SK-N-SH (cell line): Measurements from ENCODE around the gene GPR39. TPM values are rescaled to one million over a fixed set of nuclear protein-coding genes. Genes with fewer than 3 reads are reported as not detected.

Experiments
- CTCF ChIA-PET: fragments of 300-600, 350-600 bp; formaldehyde crosslinking; extraction: SDS; loops from one replicate; lab custom pipeline; 2021; lab: Yijun Ruan, JAX
- POLR2A ChIA-PET: fragments of 350-600 bp; sonication (Branson Sonifier 250); formaldehyde crosslinking; extraction: SDS; loops from one replicate; lab custom pipeline; 2020; ENCODE audit warnings: antibody characterized with exemption, inconsistent platforms; lab: Yijun Ruan, JAX
- DNase-seq: peaks from one replicate; pipeline ENCODE4 v3.0.0; 2012
- H2AFZ ChIP-seq: fragments of 200-600 bp; sonication (generic); 2 replicates; pipeline ENCODE4 v1.8.1; 2016; ENCODE audit warnings: antibody characterized with exemption, mild to moderate bottlenecking, low read depth
- H3F3A ChIP-seq: fragments of 200-600 bp; sonication (generic); replicated peaks from 2 replicates; pipeline ENCODE3; 2016; ENCODE audit warnings: antibody characterized with exemption, mild to moderate bottlenecking; ENCODE audit not compliant: insufficient read depth
- H3K27ac ChIP-seq, 2 experiments: fragments of 200-500 bp in 1 of 2; fragments of 200-600 bp in 1 of 2; sonication (Bioruptor generic) in 1 of 2; sonication (generic), shearing (Covaris generic) in 1 of 2; 2 replicates each; pipeline versions ENCODE4 v1.5.1 to v1.6.1; 2014 to 2016; ENCODE audit warnings: low read depth in 2 of 2, inconsistent platforms in 1 of 2, low read length in 1 of 2, mild to moderate bottlenecking in 1 of 2, mixed read lengths in 1 of 2
- H3K27me3 ChIP-seq: fragments of 200-600 bp; sonication (generic), shearing (Covaris generic); 2 replicates; pipeline ENCODE4 v1.6.1; 2016; ENCODE audit warnings: mixed run types; ENCODE audit not compliant: insufficient read depth
- H3K36me3 ChIP-seq, 2 experiments: fragments of 200-500 bp in 1 of 2; fragments of 200-600 bp in 1 of 2; sonication (Bioruptor generic) in 1 of 2; sonication (generic) in 1 of 2; replicated peaks in 1 of 2; 2 replicates each; pipeline versions ENCODE3 to v1.5.1; 2014 to 2016; ENCODE audit warnings: low read length in 1 of 2, mild to moderate bottlenecking in 1 of 2; ENCODE audit not compliant: insufficient read depth in 2 of 2, control insufficient read depth in 1 of 2
- H3K4me1 ChIP-seq, 2 experiments: fragments of 200-500 bp in 1 of 2; fragments of 200-600 bp in 1 of 2; sonication (Bioruptor generic) in 1 of 2; sonication (generic), shearing (Covaris generic) in 1 of 2; 2 replicates each; pipeline versions ENCODE4 v1.5.1 to v1.6.1; 2014 to 2016; ENCODE audit warnings: low read depth in 1 of 2, low read length in 1 of 2, mixed run types in 1 of 2; ENCODE audit not compliant: insufficient read depth in 2 of 2, control insufficient read depth in 1 of 2
- H3K4me2 ChIP-seq: fragments of 200-600 bp; sonication (generic), shearing (Covaris generic); 2 replicates; pipeline ENCODE4 v1.6.1; 2017; ENCODE audit warnings: mixed run types
- H3K4me3 ChIP-seq, 2 experiments: fragments of 200-500 bp in 1 of 2; fragments of 200-600 bp in 1 of 2; sonication (Bioruptor generic) in 1 of 2; sonication (generic), shearing (Covaris generic) in 1 of 2; 2 replicates each; pipeline versions ENCODE4 v1.5.1 to v1.8.1; 2014 to 2016; ENCODE audit warnings: low read depth in 2 of 2, inconsistent platforms in 1 of 2, low read length in 1 of 2, mild to moderate bottlenecking in 1 of 2, mixed read lengths in 1 of 2, moderate library complexity in 1 of 2
- H3K79me2 ChIP-seq: fragments of 200-600 bp; sonication (generic); 2 replicates; pipeline ENCODE4 v1.8.1; 2017; ENCODE audit warnings: mild to moderate bottlenecking; ENCODE audit not compliant: insufficient read depth
- H3K9ac ChIP-seq: fragments of 200-600 bp; sonication (generic); 2 replicates; pipeline ENCODE4 v1.6.1; 2017; ENCODE audit warnings: mixed run types
- H3K9me2 ChIP-seq: fragments of 200-600 bp; sonication (generic); 2 replicates; pipeline ENCODE4 v1.6.1; 2017; ENCODE audit warnings: mixed run types
- H3K9me3 ChIP-seq: fragments of 200-600 bp; sonication (generic); 2 replicates; pipeline ENCODE4 v1.6.1; 2017; ENCODE audit warnings: mixed run types, mild to moderate bottlenecking, moderate library complexity
- H4K20me1 ChIP-seq: fragments of 200-600 bp; sonication (generic); 2 replicates; pipeline ENCODE4 v1.6.1; 2017; ENCODE audit warnings: mild to moderate bottlenecking, mixed run types; ENCODE audit not compliant: insufficient read depth
- CHD2 ChIP-seq: fragments of 150-350 bp; IDR thresholded peaks from 2 replicates; pipeline ENCODE4 v1.6.1; 2018; ENCODE audit warnings: low read length; ENCODE audit not compliant: partially characterized antibody
- EP300 ChIP-seq, 2 experiments: IDR thresholded peaks; 2 replicates each; pipeline versions ENCODE4 v1.4.0 to v1.6.1; 2012; ENCODE audit warnings: borderline replicate concordance in 1 of 2, low read depth in 1 of 2, low read length in 1 of 2
- EZH2phosphoT487 ChIP-seq: fragments of 200-600 bp; sonication (generic); IDR thresholded peaks from 2 replicates; pipeline ENCODE4 v1.6.1; 2017; ENCODE audit warnings: low read depth, mixed run types, mild to moderate bottlenecking, antibody characterized with exemption, moderate library complexity, borderline replicate concordance
- FOXJ3 ChIP-seq: sonication (generic); formaldehyde crosslinking; IDR thresholded peaks from 2 replicates; pipeline ENCODE4 v1.5.1; 2020; ENCODE audit warnings: mild to moderate bottlenecking, missing genetic modification reagents
- FOXM1 ChIP-seq: IDR thresholded peaks from 2 replicates; pipeline ENCODE4 v1.4.0; 2012; ENCODE audit warnings: low read depth, mild to moderate bottlenecking
- GABPA ChIP-seq: IDR thresholded peaks from 2 replicates; pipeline ENCODE4 v1.4.0; 2012; ENCODE audit warnings: low read depth, mild to moderate bottlenecking
- JUND ChIP-seq: IDR thresholded peaks from 2 replicates; pipeline ENCODE4 v1.4.0; 2012
- MEF2A ChIP-seq: IDR thresholded peaks from 2 replicates; pipeline ENCODE4 v1.4.0; 2012; ENCODE audit warnings: low read depth, borderline replicate concordance
- RCOR1 ChIP-seq: fragments of 150-350 bp; IDR thresholded peaks from 2 replicates; pipeline ENCODE4 v1.6.1; 2017; ENCODE audit warnings: antibody characterized with exemption, low read length
- SMC3 ChIP-seq: IDR thresholded peaks from 2 replicates; pipeline ENCODE4 v1.6.1; 2012; ENCODE audit warnings: low read depth, low read length, improper control_type of control experiment
- TAF1 ChIP-seq: IDR thresholded peaks from 2 replicates; pipeline ENCODE4 v1.6.1; 2012; ENCODE audit warnings: low read depth, mild to moderate bottlenecking, low read length, moderate library complexity, borderline replicate concordance
- TEAD4 ChIP-seq: IDR thresholded peaks from 2 replicates; pipeline ENCODE4 v1.4.0; 2012; ENCODE audit warnings: mild to moderate bottlenecking, borderline replicate concordance; ENCODE audit not compliant: insufficient read depth
- WGBS: methylation state at CpG from one replicate; pipeline ENCODE4 v1.1.6; 2017; ENCODE audit warnings: low lambda C conversion rate; 5-methylcytosine and 5-hydroxymethylcytosine counted together
- polyA plus RNA-seq, 3 experiments: library from polyadenylated mRNA; depleted of rRNA; stranded (reverse); fragments of >200 nt; gene quantifications; 2 replicates each; pipeline ENCODE4 v1.2.3, GENCODE V29; 2012
- TF ChIP-seq, protein P1 (sequence below): IDR thresholded peaks from 2 replicates; pipeline ENCODE4 v1.4.0; 2012; ENCODE audit warnings: low read depth
- TF ChIP-seq, protein P2 (sequence below): IDR thresholded peaks from 2 replicates; pipeline ENCODE4 v1.4.0; 2012; ENCODE audit warnings: low read depth, borderline replicate concordance
- TF ChIP-seq, protein P3 (sequence below): fragments of 150-350 bp; IDR thresholded peaks from 2 replicates; pipeline ENCODE4 v1.6.1; 2017; ENCODE audit warnings: antibody characterized with exemption, low read length, low read depth, borderline replicate concordance

The GPR39 gene
- polyA plus RNA-seq, 1 of the 3 experiments (the other 2 are of a cell fraction): 2.3 TPM

DNA sequence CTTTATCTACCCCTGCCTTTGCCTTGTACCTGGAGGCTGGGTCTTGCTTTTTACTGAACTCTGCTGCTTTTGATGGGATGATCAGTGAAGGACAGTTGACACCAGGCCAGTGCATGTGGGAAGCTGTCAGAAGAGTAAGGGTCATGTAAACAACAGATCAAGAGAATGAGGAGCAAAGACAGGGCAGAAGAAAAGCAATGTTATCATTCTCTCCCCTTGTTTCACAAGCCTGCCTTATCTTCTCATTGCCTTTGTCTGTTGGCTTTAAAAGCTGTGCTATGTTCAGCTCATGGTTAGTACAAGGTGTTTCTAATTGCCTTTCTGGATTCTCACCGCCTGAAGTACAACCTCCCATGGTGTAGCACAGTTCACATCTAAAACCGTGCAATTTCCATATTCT, 225.8 kb downstream of the GPR39 start:
- no peak overlapping the region for H3K4me3 ChIP-seq
- WGBS: 84% methylated on average over 2 of the region's 2 CpGs
- H4K20me1 ChIP-seq: no peaks in the 10 kb centered on the region
- H3K36me3 ChIP-seq: no peaks in the 10 kb centered on the region
- H3K79me2 ChIP-seq: no peaks in the 10 kb centered on the region
- H3K27me3 ChIP-seq: no peaks in the 10 kb centered on the region
- DNase-seq: no peak
- H3K4me1 ChIP-seq: no peaks in the 10 kb centered on the region; a peak in 1 of 4 replicates
- no peak overlapping the region for H3K9ac ChIP-seq
- POLR2A ChIA-PET: no interaction called here
- H3K9me2 ChIP-seq: no peaks in the 10 kb centered on the region
- no peak for TF ChIP-seq EP300 (IDR thresholded peaks at IDR 0.05; ENCODE audit: borderline replicate concordance in 1 of 2, low read depth in 1 of 2, low read length in 1 of 2)
- no peak for TF ChIP-seq FOXM1
- H3K9me3 ChIP-seq: no peaks in the 10 kb centered on the region
- CTCF ChIA-PET: interaction anchor here (0.9 to 2.0 kb wide), 4 partner anchors 8 to 528 kb away, joined by 3 to 9 read pairs (median 4); no protein-coding TSS in a partner anchor
- H3K4me2 ChIP-seq: no peak overlapping the region
- no peak overlapping the region for H3K27ac ChIP-seq
- H3F3A ChIP-seq: no peaks in the 10 kb centered on the region
- H2AFZ ChIP-seq: no peak overlapping the region

DNA sequence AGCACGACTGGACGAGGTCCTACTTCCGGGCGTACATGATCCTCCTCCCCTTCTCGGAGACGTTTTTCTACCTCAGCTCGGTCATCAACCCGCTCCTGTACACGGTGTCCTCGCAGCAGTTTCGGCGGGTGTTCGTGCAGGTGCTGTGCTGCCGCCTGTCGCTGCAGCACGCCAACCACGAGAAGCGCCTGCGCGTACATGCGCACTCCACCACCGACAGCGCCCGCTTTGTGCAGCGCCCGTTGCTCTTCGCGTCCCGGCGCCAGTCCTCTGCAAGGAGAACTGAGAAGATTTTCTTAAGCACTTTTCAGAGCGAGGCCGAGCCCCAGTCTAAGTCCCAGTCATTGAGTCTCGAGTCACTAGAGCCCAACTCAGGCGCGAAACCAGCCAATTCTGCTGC, 228.6 kb downstream of the GPR39 start:
- no peaks in the 10 kb centered on the region for H3K36me3 ChIP-seq
- no peak for DNase-seq
- no peaks in the 10 kb centered on the region for H3K27me3 ChIP-seq
- no peaks in the 10 kb centered on the region for H3K9me3 ChIP-seq
- H3K27ac ChIP-seq: no peak overlapping the region
- H3K4me2 ChIP-seq: no peak overlapping the region
- no peaks in the 10 kb centered on the region for H4K20me1 ChIP-seq
- no peaks in the 10 kb centered on the region for H3K9me2 ChIP-seq
- 0 out of 2 replicates have a peak, but pooled peaks cover 8% of the 10 kb centered on the region for H3K79me2 ChIP-seq
- peaks cover 7% of the 10 kb centered on the region for H3F3A ChIP-seq
- CTCF ChIA-PET: no interaction called here
- no peak overlapping the region for H3K9ac ChIP-seq
- 96% methylated on average over 35 of the region's 35 CpGs for WGBS
- no peak overlapping the region for H2AFZ ChIP-seq
- POLR2A ChIA-PET: no interaction called here
- H3K4me3 ChIP-seq: no peak overlapping the region
- TF ChIP-seq EZH2phosphoT487 (no peak), FOXJ3 (no peak), CHD2 (no peak), TAF1 (no peak), TEAD4 (no peak)
- no peaks in the 10 kb centered on the region; a peak in 1 of 4 replicates for H3K4me1 ChIP-seq

DNA sequence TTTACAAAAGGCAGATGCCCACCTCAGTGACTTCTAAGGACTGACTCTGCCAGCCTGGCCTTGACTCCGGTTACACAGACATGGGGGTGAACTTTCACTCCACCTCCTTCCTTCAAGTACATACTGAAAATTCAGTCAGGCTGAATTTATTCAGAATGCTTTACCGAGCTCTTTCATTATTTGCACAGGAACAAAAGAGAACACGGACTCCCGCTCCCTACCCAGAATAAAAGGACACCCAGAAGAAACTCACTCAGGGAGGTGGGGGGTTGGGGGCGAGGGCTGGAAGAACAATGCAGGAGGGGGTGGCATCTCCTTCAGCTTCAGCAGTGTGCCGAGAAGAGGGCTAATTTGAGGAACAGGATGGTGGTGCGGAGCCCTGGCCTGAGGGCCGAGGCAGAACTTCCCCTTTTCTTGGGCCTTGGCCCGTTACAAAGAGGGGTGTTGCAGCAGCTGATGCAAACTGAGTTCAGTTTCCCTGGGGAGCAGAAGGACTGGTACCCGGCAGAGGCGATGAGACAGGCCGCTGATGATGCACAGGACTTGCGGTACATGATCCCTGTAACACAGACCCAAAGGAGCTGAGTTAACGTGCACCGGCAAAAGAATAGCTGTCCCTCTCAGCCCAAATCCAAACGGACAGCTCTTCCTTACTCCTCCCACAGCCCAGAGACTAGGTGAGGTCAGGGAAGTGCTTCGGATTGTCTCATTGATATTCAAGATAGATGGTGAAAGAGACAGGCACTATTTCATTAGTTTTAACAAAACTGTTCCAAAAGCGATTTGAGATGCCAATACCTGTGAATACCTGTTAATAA, 229.3 kb downstream of the GPR39 start:
- POLR2A ChIA-PET: no interaction called here

More for the DNA sequence above, 229.3 kb downstream of the GPR39 start:
- Histone ChIP-seq H3K4me3 (no peak overlapping the region), H3K27me3 (no peaks in the 10 kb centered on the region), H3K27ac (no peak overlapping the region), H3K79me2 (0 out of 2 replicates have a peak, but pooled peaks cover 8% of the 10 kb centered on the region), H3K36me3 (no peaks in the 10 kb centered on the region), H3K9me3 (no peaks in the 10 kb centered on the region), H3K4me1 (no peaks in the 10 kb centered on the region; a peak in 1 of 4 replicates), H3F3A (peaks cover 7% of the 10 kb centered on the region), H4K20me1 (no peaks in the 10 kb centered on the region), H3K9me2 (no peaks in the 10 kb centered on the region), H3K4me2 (no peak overlapping the region), H3K9ac (no peak overlapping the region), H2AFZ (no peak overlapping the region)
- DNase-seq: no peak
- TF ChIP-seq RCOR1 (no peak), SMC3 (no peak), JUND (no peak), FOXM1 (no peak), EZH2phosphoT487 (no peak), GABPA (no peak), TAF1 (no peak), MEF2A (no peak)
- TF ChIP-seq, protein P1, sequence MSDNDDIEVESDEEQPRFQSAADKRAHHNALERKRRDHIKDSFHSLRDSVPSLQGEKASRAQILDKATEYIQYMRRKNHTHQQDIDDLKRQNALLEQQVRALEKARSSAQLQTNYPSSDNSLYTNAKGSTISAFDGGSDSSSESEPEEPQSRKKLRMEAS: no peak
- TF ChIP-seq, protein P2, sequence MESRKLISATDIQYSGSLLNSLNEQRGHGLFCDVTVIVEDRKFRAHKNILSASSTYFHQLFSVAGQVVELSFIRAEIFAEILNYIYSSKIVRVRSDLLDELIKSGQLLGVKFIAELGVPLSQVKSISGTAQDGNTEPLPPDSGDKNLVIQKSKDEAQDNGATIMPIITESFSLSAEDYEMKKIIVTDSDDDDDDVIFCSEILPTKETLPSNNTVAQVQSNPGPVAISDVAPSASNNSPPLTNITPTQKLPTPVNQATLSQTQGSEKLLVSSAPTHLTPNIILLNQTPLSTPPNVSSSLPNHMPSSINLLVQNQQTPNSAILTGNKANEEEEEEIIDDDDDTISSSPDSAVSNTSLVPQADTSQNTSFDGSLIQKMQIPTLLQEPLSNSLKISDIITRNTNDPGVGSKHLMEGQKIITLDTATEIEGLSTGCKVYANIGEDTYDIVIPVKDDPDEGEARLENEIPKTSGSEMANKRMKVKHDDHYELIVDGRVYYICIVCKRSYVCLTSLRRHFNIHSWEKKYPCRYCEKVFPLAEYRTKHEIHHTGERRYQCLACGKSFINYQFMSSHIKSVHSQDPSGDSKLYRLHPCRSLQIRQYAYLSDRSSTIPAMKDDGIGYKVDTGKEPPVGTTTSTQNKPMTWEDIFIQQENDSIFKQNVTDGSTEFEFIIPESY: no peak
- TF ChIP-seq, protein P3, sequence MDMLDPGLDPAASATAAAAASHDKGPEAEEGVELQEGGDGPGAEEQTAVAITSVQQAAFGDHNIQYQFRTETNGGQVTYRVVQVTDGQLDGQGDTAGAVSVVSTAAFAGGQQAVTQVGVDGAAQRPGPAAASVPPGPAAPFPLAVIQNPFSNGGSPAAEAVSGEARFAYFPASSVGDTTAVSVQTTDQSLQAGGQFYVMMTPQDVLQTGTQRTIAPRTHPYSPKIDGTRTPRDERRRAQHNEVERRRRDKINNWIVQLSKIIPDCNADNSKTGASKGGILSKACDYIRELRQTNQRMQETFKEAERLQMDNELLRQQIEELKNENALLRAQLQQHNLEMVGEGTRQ: no peak
- CTCF ChIA-PET: interaction anchor here (0.7 to 1.2 kb wide), 5 partner anchors 23 to 527 kb away, joined by 3 to 5 read pairs (median 4); no protein-coding TSS in a partner anchor
- WGBS: 91% methylated on average over 17 of the region's 18 CpGs
